Spinal cord (tissue), 10 donors: ENCODE results near the gene FAN1. TPM values are rescaled to one million over a fixed set of nuclear protein-coding genes. Genes with fewer than 3 reads are reported as not detected.

Source experiments
- DNase-seq, 6 donors: peaks; one replicate each; pipeline versions ENCODE4 v3.0.0 to v3.0.0-alpha.2; 2013 to 2015; ENCODE audit warnings: low spot score in 6 of 6, low read depth in 4 of 6
- H3K27ac ChIP-seq: one replicate; pipeline ENCODE4 v1.5.1; 2013; ENCODE audit warnings: low read depth, low read length, control low read depth
- H3K27me3 ChIP-seq: one replicate; pipeline ENCODE4 v1.6.1; 2013; ENCODE audit warnings: low read length; ENCODE audit not compliant: control insufficient read depth, insufficient read depth
- H3K36me3 ChIP-seq: one replicate; pipeline ENCODE4 v1.6.1; 2013; ENCODE audit warnings: low read length; ENCODE audit not compliant: control insufficient read depth, insufficient read depth
- H3K4me1 ChIP-seq: one replicate; pipeline ENCODE4 v1.6.1; 2013; ENCODE audit warnings: low read length; ENCODE audit not compliant: control insufficient read depth, insufficient read depth
- H3K4me3 ChIP-seq: one replicate; pipeline ENCODE4 v1.5.1; 2013; ENCODE audit warnings: low read depth, low read length, control low read depth
- H3K9me3 ChIP-seq: one replicate; pipeline ENCODE4 v1.6.1; 2013; ENCODE audit warnings: low read length; ENCODE audit not compliant: control insufficient read depth, insufficient read depth
- WGBS: methylation state at CpG from one replicate; pipeline ENCODE4 v1.1.5; 2013; ENCODE audit warnings: missing lambda C conversion rate; ENCODE audit not compliant: insufficient coverage; 5-methylcytosine and 5-hydroxymethylcytosine counted together
- polyA plus RNA-seq, 2 donors: library from polyadenylated mRNA; unstranded; fragments of 120-200 nt; gene quantifications; one replicate each; pipeline ENCODE4 v1.2.1, GENCODE V29; 2013; ENCODE audit not compliant: insufficient read length in 2 of 2
- total RNA-seq, 2 donors: library from RNA; depleted of rRNA in 1 of 2; stranded (reverse); fragments of 120-200 nt in 1 of 2; fragments of >200 nt in 1 of 2; gene quantifications; one replicate each; pipeline versions ENCODE4 v1.2.3 to v1.2.4, GENCODE V29; 2013 to 2014
- donor health status: healthy.

The FAN1 gene
- total and polyA plus RNA-seq, 4 donors: 33.2 to 37.1 (median 36.2) TPM

GRCh38 chr15:30885814-30886213 is 17.9 kb upstream of the FAN1 start:
- Histone ChIP-seq H3K36me3 (peaks cover 3% of the 10 kb centered on the region), H3K4me3 (no peak overlapping the region), H3K27ac (no peak overlapping the region), H3K4me1 (no peaks in the 10 kb centered on the region), H3K9me3 (no peaks in the 10 kb centered on the region), H3K27me3 (no peaks in the 10 kb centered on the region)
- DNase-seq: peak in 1 of 6 donors; percentile 9
- 89% methylated on average over 1 of the region's 1 CpG for WGBS

GRCh38 chr15:30889196-30889595 is 14.5 kb upstream of the FAN1 start:
- no peaks in the 10 kb centered on the region for H3K9me3 ChIP-seq
- H3K27me3 ChIP-seq: no peaks in the 10 kb centered on the region
- peak in 3 of 6 donors; percentile 12 to 71 (median 46) for DNase-seq
- H3K4me1 ChIP-seq: no peaks in the 10 kb centered on the region
- no peak overlapping the region for H3K27ac ChIP-seq
- WGBS: 13% methylated on average over 2 of the region's 4 CpGs
- H3K36me3 ChIP-seq: no peaks in the 10 kb centered on the region
- no peak overlapping the region for H3K4me3 ChIP-seq

- no peaks in the 10 kb centered on the region for H3K36me3 ChIP-seq
- 88% methylated on average over 15 of the region's 33 CpGs for WGBS
- H3K27me3 ChIP-seq: no peaks in the 10 kb centered on the region
- H3K4me1 ChIP-seq: peaks cover 3% of the 10 kb centered on the region
- DNase-seq: no peak
- H3K9me3 ChIP-seq: no peaks in the 10 kb centered on the region
- no peak overlapping the region for H3K4me3 ChIP-seq
- H3K27ac ChIP-seq: no peak overlapping the region
These were observed 8.1 kb upstream of the FAN1 start for GRCh38 chr15:30895461-30896210.

- DNase-seq: no peak
- H3K4me3 ChIP-seq: no peak overlapping the region
- no peaks in the 10 kb centered on the region for H3K9me3 ChIP-seq
- H3K27ac ChIP-seq: no peak overlapping the region
- no peaks in the 10 kb centered on the region for H3K36me3 ChIP-seq
- H3K27me3 ChIP-seq: no peaks in the 10 kb centered on the region
- WGBS: 88% methylated on average over 9 of the region's 12 CpGs
- peaks cover 3% of the 10 kb centered on the region for H3K4me1 ChIP-seq
These were observed 7.5 kb upstream of the FAN1 start for GRCh38 chr15:30896211-30896606.

- Histone ChIP-seq H3K27ac (no peak overlapping the region), H3K4me3 (no peak overlapping the region), H3K36me3 (no peaks in the 10 kb centered on the region), H3K9me3 (no peaks in the 10 kb centered on the region), H3K27me3 (no peaks in the 10 kb centered on the region), H3K4me1 (peaks cover 3% of the 10 kb centered on the region)
- WGBS: 100% methylated on average over 1 of the region's 1 CpG
- no peak for DNase-seq
These were observed 1.8 kb upstream of the FAN1 start for GRCh38 chr15:30901889-30902288.

- Histone ChIP-seq H3K4me1 (peaks cover 3% of the 10 kb centered on the region), H3K27ac (no peak overlapping the region), H3K36me3 (peaks cover 14% of the 10 kb centered on the region), H3K4me3 (no peak overlapping the region), H3K27me3 (no peaks in the 10 kb centered on the region), H3K9me3 (no peaks in the 10 kb centered on the region)
- DNase-seq: no peak
- WGBS: 98% methylated on average over 4 of the region's 5 CpGs
These were observed 1.1 kb downstream of the FAN1 start for GRCh38 chr15:30904812-30905211.

GRCh38 chr15:30905821-30906220 is 2.1 kb downstream of the FAN1 start:
- DNase-seq: no peak
- Histone ChIP-seq H3K4me3 (no peak overlapping the region), H3K27me3 (no peaks in the 10 kb centered on the region), H3K9me3 (no peaks in the 10 kb centered on the region), H3K27ac (no peak overlapping the region), H3K36me3 (peaks cover 18% of the 10 kb centered on the region), H3K4me1 (peaks cover 3% of the 10 kb centered on the region)
- WGBS: 100% methylated on average over 3 of the region's 5 CpGs

GRCh38 chr15:30906366-30906765 is 2.7 kb downstream of the FAN1 start:
- Histone ChIP-seq H3K27me3 (no peaks in the 10 kb centered on the region), H3K27ac (no peak overlapping the region), H3K4me1 (peaks cover 3% of the 10 kb centered on the region), H3K9me3 (no peaks in the 10 kb centered on the region), H3K4me3 (no peak overlapping the region), H3K36me3 (peaks cover 18% of the 10 kb centered on the region)
- no peak for DNase-seq
- 58% methylated on average over 3 of the region's 4 CpGs for WGBS

GRCh38 chr15:30913761-30914160 is 10.0 kb downstream of the FAN1 start:
- no peak overlapping the region for H3K4me3 ChIP-seq
- H3K27me3 ChIP-seq: no peaks in the 10 kb centered on the region
- DNase-seq: no peak
- H3K36me3 ChIP-seq: peaks cover 30% of the 10 kb centered on the region
- 95% methylated on average over 5 of the region's 9 CpGs for WGBS
- no peak overlapping the region for H3K27ac ChIP-seq
- H3K4me1 ChIP-seq: no peaks in the 10 kb centered on the region
- no peaks in the 10 kb centered on the region for H3K9me3 ChIP-seq

- Histone ChIP-seq H3K27ac (no peak overlapping the region), H3K36me3 (peaks cover 28% of the 10 kb centered on the region), H3K9me3 (no peaks in the 10 kb centered on the region), H3K27me3 (no peaks in the 10 kb centered on the region), H3K4me1 (peaks cover 10% of the 10 kb centered on the region), H3K4me3 (no peak overlapping the region)
- DNase-seq: no peak
- 91% methylated on average over 5 of the region's 6 CpGs for WGBS
These were observed 13.3 kb downstream of the FAN1 start for GRCh38 chr15:30917013-30917412.
